ENCODE measurements around the gene AGMAT. TPM values are rescaled to one million over a fixed set of nuclear protein-coding genes. Genes with fewer than 3 reads are reported as not detected.

Gene AGMAT
- total RNA-seq, 2 donors from 2014 or later = 0.21 TPM; not detected in 1

DNA sequence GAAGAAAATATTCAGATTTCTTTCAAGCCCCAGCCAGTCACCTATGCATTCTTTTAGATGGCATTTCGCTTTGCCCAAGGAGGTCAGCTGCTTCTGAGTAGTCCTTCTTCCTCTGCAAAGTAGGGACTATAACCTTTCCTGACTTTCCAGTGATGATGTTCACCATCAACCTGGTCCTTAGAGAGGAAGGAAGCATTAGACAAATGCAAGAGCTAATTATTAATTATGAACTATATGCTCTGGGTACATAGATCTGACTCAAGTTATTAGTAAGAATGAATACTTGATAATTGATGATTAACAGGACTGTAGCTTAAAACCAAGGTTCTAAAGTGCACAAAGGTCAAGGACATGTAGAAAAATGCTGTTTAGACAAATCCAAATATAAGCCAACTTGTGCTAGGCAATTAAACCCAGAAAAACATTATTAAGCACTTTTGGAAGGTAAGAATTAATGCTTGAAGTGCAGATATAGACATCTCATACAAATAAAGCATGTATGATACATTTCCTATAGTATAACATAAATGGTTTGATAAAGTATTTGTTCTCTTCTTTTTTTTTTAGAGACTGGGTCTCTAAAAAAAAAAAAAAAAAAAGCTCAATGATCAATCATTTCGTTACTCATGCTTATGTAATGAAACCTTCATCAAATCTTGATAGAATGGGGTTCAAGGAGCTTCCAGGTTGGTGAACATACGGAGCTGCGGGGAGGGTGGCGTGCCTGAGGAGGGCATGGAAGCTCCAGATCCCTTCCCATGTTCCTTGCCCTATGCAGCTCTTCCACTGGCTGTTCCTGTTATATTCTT lies 11.2 kb upstream of the AGMAT start:
- TF ChIP-seq, protein P1, sequence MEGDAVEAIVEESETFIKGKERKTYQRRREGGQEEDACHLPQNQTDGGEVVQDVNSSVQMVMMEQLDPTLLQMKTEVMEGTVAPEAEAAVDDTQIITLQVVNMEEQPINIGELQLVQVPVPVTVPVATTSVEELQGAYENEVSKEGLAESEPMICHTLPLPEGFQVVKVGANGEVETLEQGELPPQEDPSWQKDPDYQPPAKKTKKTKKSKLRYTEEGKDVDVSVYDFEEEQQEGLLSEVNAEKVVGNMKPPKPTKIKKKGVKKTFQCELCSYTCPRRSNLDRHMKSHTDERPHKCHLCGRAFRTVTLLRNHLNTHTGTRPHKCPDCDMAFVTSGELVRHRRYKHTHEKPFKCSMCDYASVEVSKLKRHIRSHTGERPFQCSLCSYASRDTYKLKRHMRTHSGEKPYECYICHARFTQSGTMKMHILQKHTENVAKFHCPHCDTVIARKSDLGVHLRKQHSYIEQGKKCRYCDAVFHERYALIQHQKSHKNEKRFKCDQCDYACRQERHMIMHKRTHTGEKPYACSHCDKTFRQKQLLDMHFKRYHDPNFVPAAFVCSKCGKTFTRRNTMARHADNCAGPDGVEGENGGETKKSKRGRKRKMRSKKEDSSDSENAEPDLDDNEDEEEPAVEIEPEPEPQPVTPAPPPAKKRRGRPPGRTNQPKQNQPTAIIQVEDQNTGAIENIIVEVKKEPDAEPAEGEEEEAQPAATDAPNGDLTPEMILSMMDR (IDR thresholded peaks at IDR 0.05) = no peak
- H3K9me3 ChIP-seq = no peaks in the 10 kb centered on the region
- H3K4me1 ChIP-seq (ENCODE audit: control insufficient read depth in 1 of 2, low read depth in 2 of 2) = no peaks in the 10 kb centered on the region
- no peaks in the 10 kb centered on the region for H3K27me3 ChIP-seq (replicated peaks; ENCODE audit: insufficient read depth)
- DNase-seq (ENCODE audit: low spot score) (no peak), ATAC-seq (ENCODE audit: insufficient number of reproducible peaks, low FRiP score, low read depth) (no peak)
- H3K36me3 ChIP-seq = no peaks in the 10 kb centered on the region
- no peak overlapping the region for H3K4me3 ChIP-seq
- H3K27ac ChIP-seq = no peak overlapping the region

- H3K4me1 ChIP-seq (ENCODE audit: control insufficient read depth in 1 of 2, low read depth in 2 of 2) = no peaks in the 10 kb centered on the region
- no peak for ATAC-seq (ENCODE audit: insufficient number of reproducible peaks, low FRiP score, low read depth)
- no peaks in the 10 kb centered on the region for H3K9me3 ChIP-seq
- no peaks in the 10 kb centered on the region for H3K36me3 ChIP-seq
- no peak overlapping the region for H3K27ac ChIP-seq
- DNase-seq (ENCODE audit: low spot score) = no peak
- TF ChIP-seq, protein P1 (IDR thresholded peaks at IDR 0.05) = no peak
- H3K4me3 ChIP-seq = no peak overlapping the region
- H3K27me3 ChIP-seq (replicated peaks; ENCODE audit: insufficient read depth) = no peaks in the 10 kb centered on the region
These were observed 7.4 kb upstream of the AGMAT start for GRCh38 chr1:15592285-15592684.

GRCh38 chr1:15583016-15583706 lies 1.7 kb downstream of the AGMAT start:
- Histone ChIP-seq H3K36me3 (no peaks in the 10 kb centered on the region), H3K9me3 (no peaks in the 10 kb centered on the region), H3K27ac (no peak overlapping the region), H3K4me3 (no peak overlapping the region), H3K27me3 (replicated peaks; ENCODE audit: insufficient read depth) (no peaks in the 10 kb centered on the region), H3K4me1 (ENCODE audit: control insufficient read depth in 1 of 2, low read depth in 2 of 2) (peaks cover 5 to 13% of the 10 kb centered on the region in 2 donors)
- DNase-seq (ENCODE audit: low spot score) = no peak
- ATAC-seq (ENCODE audit: insufficient number of reproducible peaks, low FRiP score, low read depth) = no peak
- TF ChIP-seq, protein P1 (IDR thresholded peaks at IDR 0.05) = no peak

DNA sequence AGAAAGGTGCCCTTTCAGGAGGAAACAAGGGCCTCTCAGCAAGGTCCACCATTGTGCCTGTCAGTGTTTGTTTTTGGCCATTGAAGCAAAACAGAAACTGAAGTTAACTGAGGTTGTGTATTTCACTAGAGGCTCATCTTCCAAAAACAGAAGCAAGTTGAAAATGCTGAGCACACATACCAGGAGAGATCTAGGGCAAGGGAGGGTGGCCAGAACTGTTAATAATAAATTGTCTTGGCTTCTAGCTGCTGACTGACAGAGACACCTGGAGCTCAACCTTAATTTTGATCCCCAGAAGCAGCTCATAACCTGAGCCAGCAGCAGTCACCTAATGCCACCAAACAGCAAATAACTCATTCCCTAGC lies 5.2 kb downstream of the AGMAT start:
- ATAC-seq (ENCODE audit: insufficient number of reproducible peaks, low FRiP score, low read depth) (no peak), DNase-seq (ENCODE audit: low spot score) (no peak)
- H3K27ac ChIP-seq = no peak overlapping the region
- H3K27me3 ChIP-seq (replicated peaks; ENCODE audit: insufficient read depth) = no peaks in the 10 kb centered on the region
- H3K4me1 ChIP-seq (ENCODE audit: control insufficient read depth in 1 of 2, low read depth in 2 of 2) = peaks cover 3 to 11% of the 10 kb centered on the region in 2 donors
- no peaks in the 10 kb centered on the region for H3K36me3 ChIP-seq
- H3K9me3 ChIP-seq = no peaks in the 10 kb centered on the region
- H3K4me3 ChIP-seq = no peak overlapping the region
- TF ChIP-seq, protein P1 (IDR thresholded peaks at IDR 0.05) = no peak

DNA sequence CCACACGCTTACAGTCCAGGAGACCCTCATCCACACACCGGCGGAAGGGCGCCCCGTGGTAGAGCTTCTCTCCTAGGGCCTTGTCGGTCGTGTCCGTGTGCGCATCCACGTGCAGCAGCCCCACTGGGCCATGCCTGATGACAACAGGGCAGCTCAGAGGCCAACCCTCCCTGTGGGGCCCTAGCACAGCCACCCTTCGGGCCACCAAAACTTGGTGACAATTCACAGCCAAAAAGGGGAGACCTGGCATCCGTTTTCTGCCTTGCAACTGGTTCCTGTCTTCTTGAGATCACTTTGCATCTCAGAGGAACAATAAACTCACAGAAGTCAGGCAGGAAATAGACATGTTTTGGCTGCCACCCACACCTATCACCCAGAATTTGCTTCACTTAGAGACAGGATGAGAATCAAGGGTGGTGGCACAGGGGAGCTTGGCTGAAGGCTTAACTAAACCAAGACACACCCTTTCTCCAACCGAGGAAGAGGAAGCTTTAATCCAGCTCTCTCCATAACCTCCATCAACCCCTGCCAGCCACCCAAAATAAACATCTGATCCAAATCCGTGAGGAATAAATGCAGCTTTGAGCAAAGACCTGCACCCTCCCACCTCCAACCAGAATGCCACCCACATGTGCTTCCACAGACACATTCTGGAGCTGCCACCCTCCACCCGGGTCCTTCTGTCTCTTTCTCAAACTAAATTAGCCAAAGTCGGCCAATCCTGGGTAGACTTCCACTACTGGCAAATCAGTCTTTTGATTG lies 5.7 kb downstream of the AGMAT start:
- Histone ChIP-seq H3K27ac (no peak overlapping the region), H3K27me3 (replicated peaks; ENCODE audit: insufficient read depth) (no peaks in the 10 kb centered on the region), H3K4me1 (ENCODE audit: control insufficient read depth in 1 of 2, low read depth in 2 of 2) (peaks cover 0 to 8% of the 10 kb centered on the region in 2 donors), H3K9me3 (no peaks in the 10 kb centered on the region), H3K4me3 (no peak overlapping the region), H3K36me3 (no peaks in the 10 kb centered on the region)
- DNase-seq (ENCODE audit: low spot score) (no peak), ATAC-seq (ENCODE audit: insufficient number of reproducible peaks, low FRiP score, low read depth) (no peak)
- TF ChIP-seq, protein P1 (IDR thresholded peaks at IDR 0.05) = no peak

Measured in thoracic aorta (tissue), 2 donors.